ENCODE data around the gene IRF7.

IRF7 gene

GRCh38 chr11:620201-620600 lies 4.5 kb upstream of the IRF7 start:
- DNase-seq: no peak

- no peak for DNase-seq
These were observed 3.9 kb upstream of the IRF7 start for GRCh38 chr11:619628-620050.

- no peak for DNase-seq
These were observed 3.3 kb upstream of the IRF7 start for GRCh38 chr11:618856-619627.

GRCh38 chr11:617912-618682 lies 2.3 kb upstream of the IRF7 start:
- no peak for DNase-seq

GRCh38 chr11:617199-617911 lies 1.6 kb upstream of the IRF7 start:
- no peak for DNase-seq

GRCh38 chr11:616320-617198 lies 809 bp upstream of the IRF7 start:
- no peak for DNase-seq

- DNase-seq: no peak
These were observed 887 bp downstream of the IRF7 start for GRCh38 chr11:614623-615503.

GRCh38 chr11:614021-614622 lies 1.6 kb downstream of the IRF7 start:
- DNase-seq: no peak

- peak; percentile 83 for DNase-seq
These were observed 2.3 kb downstream of the IRF7 start for GRCh38 chr11:613369-613968.

- DNase-seq: no peak
These were observed 2.8 kb downstream of the IRF7 start for GRCh38 chr11:612961-613300.

GRCh38 chr11:612201-612960 lies 3.4 kb downstream of the IRF7 start:
- DNase-seq: no peak

- DNase-seq: no peak
These were observed 4.5 kb downstream of the IRF7 start for GRCh38 chr11:611001-611996.

- DNase-seq: no peak
These were observed 5.5 kb downstream of the IRF7 start for GRCh38 chr11:610146-610801.

GRCh38 chr11:609341-609811 lies 6.4 kb downstream of the IRF7 start:
- no peak for DNase-seq

- no peak for DNase-seq
These were observed 6.9 kb downstream of the IRF7 start for GRCh38 chr11:608791-609251.

GRCh38 chr11:607971-608659 lies 7.6 kb downstream of the IRF7 start:
- no peak for DNase-seq
